Measurements from ENCODE around the gene BRF1.

DNA sequence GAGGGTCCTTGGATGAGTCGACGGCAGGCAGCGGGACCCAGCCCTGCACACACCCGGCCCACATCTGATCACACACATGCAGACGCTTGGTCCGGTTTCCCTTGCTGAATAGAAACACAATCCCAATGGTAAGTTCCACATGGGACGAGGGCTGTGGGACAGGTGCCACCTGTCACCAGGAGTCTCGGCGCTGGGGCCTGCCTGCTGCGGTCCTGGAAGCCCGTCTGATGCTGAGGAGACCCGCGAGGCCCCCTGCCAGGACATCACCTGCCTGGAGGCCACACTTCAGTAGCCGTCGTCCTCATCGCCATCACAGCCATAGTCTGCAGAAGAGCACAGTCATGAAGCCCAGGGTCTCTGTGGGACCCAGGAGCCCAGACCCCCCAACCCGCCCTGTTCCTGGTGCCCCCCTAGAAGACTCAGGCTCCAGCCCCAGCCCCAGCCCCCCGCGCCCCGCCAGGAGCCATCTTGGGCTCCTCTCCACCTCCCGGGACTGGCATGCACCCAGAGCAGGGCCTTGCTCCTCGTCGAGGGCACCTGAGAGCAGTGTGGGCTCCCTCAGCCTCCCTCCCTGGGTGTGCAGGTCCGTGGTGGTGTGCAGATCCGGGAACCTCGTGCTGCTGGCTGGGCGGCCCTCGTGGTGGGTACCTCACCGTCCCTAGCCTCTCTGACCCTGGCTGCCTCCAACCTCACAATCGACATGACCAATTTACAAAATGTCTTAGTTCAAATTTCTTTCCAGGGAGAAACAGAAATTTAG lies 90.4 kb downstream of the BRF1 start:
- TF ChIP-seq CTCF (IDR thresholded peaks at IDR 0.05; ENCODE audit: insufficient read depth, low read length, poor library complexity, severe bottlenecking) (no peak), EZH2phosphoT487 (conservative IDR thresholded peaks at IDR 0.05; ENCODE audit: low read length) (no peak)

Measured in SU-DHL-6 (cell line).